HG02678 (cell line): ENCODE measurements around the gene KRT76.

Experiments used
- ATAC-seq: cut with Tn5 transposase; IDR thresholded peaks from one replicate; pipeline ENCODE4 v1.9.1; 2021; ENCODE audit warnings: mild to moderate bottlenecking, moderate library complexity; ENCODE audit not compliant: unreplicated experiment

The KRT76 gene

GRCh38 chr12:52813885-52814709 lies 37.0 kb upstream of the KRT76 start, which contains the start of gene KRT4:
Gene KRT4 (minus strand): TSS chr12:52814116. CDS start chr12:52814058, 58 bp downstream.
- ATAC-seq = no peak

GRCh38 chr12:52813203-52813819 lies 36.2 kb upstream of the KRT76 start:
- ATAC-seq = no peak

GRCh38 chr12:52812749-52813148 lies 35.6 kb upstream of the KRT76 start:
- no peak for ATAC-seq

GRCh38 chr12:52812073-52812400 lies 34.9 kb upstream of the KRT76 start:
- ATAC-seq = no peak

- ATAC-seq = no peak
These were observed 34.3 kb upstream of the KRT76 start for GRCh38 chr12:52811191-52812072.

- no peak for ATAC-seq
These were observed 33.4 kb upstream of the KRT76 start for GRCh38 chr12:52810554-52810953.

GRCh38 chr12:52809166-52809565 lies 32.0 kb upstream of the KRT76 start:
- no peak for ATAC-seq

- ATAC-seq = no peak
These were observed 31.5 kb upstream of the KRT76 start for GRCh38 chr12:52808573-52809160.

GRCh38 chr12:52807544-52808470 lies 30.7 kb upstream of the KRT76 start:
- no peak for ATAC-seq

- ATAC-seq = no peak
These were observed 29.8 kb upstream of the KRT76 start for GRCh38 chr12:52806821-52807543.

- ATAC-seq = no peak
These were observed 29.1 kb upstream of the KRT76 start for GRCh38 chr12:52806169-52806811.

- ATAC-seq = no peak
These were observed 28.6 kb upstream of the KRT76 start for GRCh38 chr12:52805739-52806138.

- ATAC-seq = no peak
These were observed 27.9 kb upstream of the KRT76 start for GRCh38 chr12:52805000-52805399.

- ATAC-seq = no peak
These were observed 25.3 kb upstream of the KRT76 start for GRCh38 chr12:52802442-52802841.

GRCh38 chr12:52801773-52802172 lies 24.6 kb upstream of the KRT76 start:
- ATAC-seq = no peak

- ATAC-seq = no peak
These were observed 23.2 kb upstream of the KRT76 start for GRCh38 chr12:52800259-52800917.

- ATAC-seq = no peak
These were observed 22.5 kb upstream of the KRT76 start for GRCh38 chr12:52799505-52800211.
